ENCODE results near the gene SFPQ.

Gene SFPQ

DNA sequence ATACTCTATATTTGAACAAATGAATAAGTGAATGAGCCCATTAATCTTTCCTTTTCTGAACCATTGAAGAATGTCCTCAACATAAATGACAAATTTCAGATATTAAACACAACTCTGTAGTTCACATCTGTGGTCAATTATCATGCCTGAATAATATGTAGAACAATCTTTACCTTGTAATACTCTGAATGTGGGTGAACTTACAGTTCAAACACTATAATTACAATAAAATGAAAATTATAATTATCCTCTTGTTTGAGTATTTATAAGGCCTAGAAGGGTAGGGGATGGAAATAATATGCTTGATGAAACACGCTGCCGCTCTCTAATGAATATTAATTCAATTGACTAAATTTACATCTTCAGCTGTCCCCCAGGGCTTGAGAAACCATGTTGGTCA, 8.7 kb upstream of the SFPQ start:
- no peak overlapping the region for H3K4me3 Mint-ChIP-seq
- no peaks in the 10 kb centered on the region for H3K9me3 Mint-ChIP-seq
- H3K36me3 Mint-ChIP-seq: no peaks in the 10 kb centered on the region
- ATAC-seq (no peak), DNase-seq (ENCODE audit: low spot score in 2 of 2) (no peak)
- H3K4me1 Mint-ChIP-seq: peaks cover 5% of the 10 kb centered on the region
- peak overlapping the region; percentile 23 for H3K27ac Mint-ChIP-seq

DNA sequence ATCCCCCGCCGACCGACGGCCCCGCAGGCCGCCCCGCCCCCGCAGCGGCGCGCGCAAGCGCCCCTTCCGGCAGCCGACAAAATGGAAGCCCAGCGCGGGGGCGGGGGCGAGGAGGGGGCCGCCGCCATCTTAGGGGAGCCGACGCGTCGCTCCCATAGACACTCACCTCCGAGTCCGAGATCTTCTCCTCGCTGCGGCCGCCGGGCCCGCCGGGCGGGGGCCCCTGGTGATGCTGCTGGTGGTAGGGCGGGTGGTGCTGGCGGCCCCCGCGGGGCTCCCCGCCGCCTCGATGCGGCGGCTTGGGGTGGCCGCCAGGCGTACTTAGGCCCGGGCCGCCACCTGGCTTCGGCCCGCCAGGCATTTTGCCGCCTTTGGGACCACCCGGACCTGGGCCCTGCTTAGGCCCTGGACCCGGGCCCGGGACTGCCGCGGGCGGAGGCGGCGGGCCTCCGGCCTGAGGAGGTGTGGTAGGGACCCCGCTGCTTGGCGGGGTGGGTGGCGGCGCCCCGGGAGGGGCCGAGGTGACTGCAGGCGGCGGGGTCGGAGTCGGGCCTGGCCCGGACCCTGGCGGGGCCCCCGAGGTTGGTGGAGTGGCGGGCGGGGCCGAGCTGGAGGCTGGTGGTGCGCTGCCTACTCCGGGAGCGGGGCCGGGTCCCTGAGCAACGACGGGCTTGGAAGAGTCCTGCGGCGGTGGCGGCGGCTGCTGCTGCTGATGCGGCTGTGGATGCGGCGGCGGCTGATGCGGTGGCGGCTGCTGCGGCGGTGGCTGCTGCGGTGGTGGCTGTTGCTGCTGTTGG, 691 bp downstream of the SFPQ start:
- H3K9me3 Mint-ChIP-seq: no peaks in the 10 kb centered on the region
- peak overlapping the region; percentile 98 for H3K27ac Mint-ChIP-seq
- H3K4me1 Mint-ChIP-seq: peaks cover 43% of the 10 kb centered on the region
- peak; percentile 66 for ATAC-seq
- peak; percentile 92 for DNase-seq (ENCODE audit: low spot score in 2 of 2)
- peak overlapping the region; percentile 85 for H3K4me3 Mint-ChIP-seq
- H3K36me3 Mint-ChIP-seq: peaks cover 62% of the 10 kb centered on the region

DNA sequence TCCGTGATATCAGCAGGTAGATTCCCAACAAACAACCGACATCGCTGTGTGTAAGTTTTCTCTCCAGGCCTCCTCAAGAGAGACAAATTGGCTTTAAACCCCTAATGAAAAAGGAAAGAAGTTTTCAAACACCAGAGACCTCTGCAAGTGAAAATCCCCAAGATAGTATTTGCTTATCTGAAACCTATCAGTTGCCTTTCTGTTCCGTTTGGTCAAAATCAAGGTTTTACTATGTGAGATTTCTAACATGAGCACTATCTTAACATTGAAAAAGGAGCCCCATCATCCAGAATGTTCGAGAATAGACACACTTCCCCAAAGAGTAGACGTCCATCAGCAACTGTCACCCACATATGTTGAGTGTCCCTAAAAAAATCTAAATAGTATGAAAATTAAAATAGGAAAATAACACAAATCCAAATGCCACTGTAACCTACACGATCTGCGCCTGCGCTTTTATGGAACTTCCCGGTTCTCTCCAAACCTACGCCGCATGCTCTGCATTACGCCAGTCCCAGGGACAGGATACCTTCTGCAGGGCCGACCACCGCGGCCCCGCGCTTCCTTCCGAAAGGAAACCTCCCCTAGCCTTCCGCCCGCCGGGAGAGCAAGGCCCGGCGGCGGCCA, 1.4 kb downstream of the SFPQ start:
- H3K27ac Mint-ChIP-seq: peak overlapping the region; percentile 98
- peaks cover 69% of the 10 kb centered on the region for H3K36me3 Mint-ChIP-seq
- peak overlapping the region; percentile 85 for H3K4me3 Mint-ChIP-seq
- DNase-seq (ENCODE audit: low spot score in 2 of 2) (no peak), ATAC-seq (no peak)
- no peaks in the 10 kb centered on the region for H3K9me3 Mint-ChIP-seq
- H3K4me1 Mint-ChIP-seq: peaks cover 50% of the 10 kb centered on the region

DNA sequence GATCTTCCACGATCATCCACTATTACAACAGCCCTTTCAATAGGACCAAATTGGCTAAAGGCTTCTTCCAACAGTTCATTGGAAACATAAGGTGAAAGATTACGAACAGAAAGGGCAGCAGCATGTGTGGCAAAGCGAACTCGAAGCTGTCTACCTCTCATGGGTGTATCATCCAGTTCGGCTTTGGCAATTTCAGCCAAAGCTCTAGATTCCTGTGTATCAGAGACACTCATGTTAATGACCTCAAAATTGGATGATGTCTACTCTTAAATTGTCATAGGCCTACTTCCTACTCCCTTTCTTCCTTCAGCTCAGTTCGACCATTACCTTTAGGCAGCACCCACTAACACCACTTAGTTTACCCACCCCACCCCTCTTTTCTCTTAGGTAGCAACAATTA, 2.2 kb downstream of the SFPQ start:
- no peak for ATAC-seq
- Mint-ChIP-seq H3K4me3 (peak overlapping the region; percentile 85), H3K4me1 (peaks cover 58% of the 10 kb centered on the region), H3K27ac (peak overlapping the region; percentile 98), H3K36me3 (peaks cover 77% of the 10 kb centered on the region), H3K9me3 (no peaks in the 10 kb centered on the region)
- DNase-seq (ENCODE audit: low spot score in 2 of 2): no peak

DNA sequence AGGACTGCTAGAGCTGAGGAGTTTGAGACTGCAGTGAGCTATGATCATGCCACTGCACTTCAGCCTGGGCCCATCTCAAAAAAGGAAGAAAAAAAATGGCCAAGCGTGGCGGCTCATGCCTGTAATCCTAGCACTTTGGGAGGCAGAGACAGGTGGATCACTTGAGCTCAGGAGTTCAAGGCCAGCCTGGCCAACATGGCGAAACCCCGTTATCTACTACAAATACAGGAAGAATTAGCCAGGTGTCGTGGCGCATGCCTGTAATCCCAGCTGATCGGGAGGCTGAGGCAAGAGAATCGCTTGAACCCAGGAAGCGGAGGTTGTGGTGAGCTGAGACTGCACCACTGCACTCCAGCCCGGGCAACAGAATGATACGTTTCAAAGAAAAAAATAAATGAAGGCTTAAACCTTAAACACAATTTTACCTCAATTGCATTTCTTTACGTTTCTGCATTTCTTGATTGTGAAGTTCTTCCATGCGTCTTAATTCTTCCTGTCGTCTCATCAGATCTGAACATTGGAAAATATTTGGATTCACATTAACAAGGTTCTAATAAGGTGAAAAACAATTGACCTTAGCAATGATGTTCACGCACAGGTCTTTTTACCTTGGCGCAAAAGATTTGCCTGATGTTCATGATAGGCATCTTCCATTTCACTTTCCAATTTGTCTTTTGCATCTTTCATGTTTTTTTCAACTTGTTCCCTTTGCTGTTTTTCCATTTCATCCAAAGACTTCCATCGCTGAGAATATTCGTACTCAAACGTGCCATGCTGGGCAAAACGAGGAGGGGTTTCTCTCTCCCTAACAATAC, 4.2 kb downstream of the SFPQ start:
- H3K36me3 Mint-ChIP-seq: peaks cover 97% of the 10 kb centered on the region

DNA sequence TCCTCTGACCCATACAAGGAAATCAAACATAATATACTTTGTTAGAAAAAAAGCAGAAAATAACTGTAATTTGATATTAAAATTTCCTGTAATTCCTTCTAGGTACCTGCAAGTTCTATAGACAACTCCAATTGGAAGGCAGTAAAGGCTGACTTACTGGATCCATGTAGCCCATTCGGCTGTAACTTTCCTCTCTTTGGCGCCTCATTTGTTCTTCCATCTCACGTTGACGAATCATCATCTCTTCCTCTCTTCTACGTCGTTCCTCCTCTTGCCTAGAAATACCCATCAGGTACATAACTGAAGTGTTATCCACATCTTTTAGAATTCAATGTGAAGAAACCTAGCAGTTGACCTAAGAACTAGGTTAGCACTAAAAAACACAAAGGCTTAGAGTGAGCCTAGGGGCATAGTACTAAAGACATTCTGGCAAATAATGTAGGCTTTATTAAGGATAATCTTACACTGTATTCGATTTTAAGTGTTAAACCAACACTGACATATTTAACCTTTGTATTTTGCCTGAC, 5.1 kb downstream of the SFPQ start:
- DNase-seq (ENCODE audit: low spot score in 2 of 2) (no peak), ATAC-seq (no peak)
- Mint-ChIP-seq H3K4me3 (peak overlapping the region; percentile 85), H3K36me3 (peaks cover 100% of the 10 kb centered on the region), H3K9me3 (no peaks in the 10 kb centered on the region), H3K4me1 (peaks cover 85% of the 10 kb centered on the region), H3K27ac (peak overlapping the region; percentile 98)

More for the DNA sequence above, 4.2 kb downstream of the SFPQ start:
- ATAC-seq: no peak
- Mint-ChIP-seq H3K9me3 (no peaks in the 10 kb centered on the region), H3K4me1 (peaks cover 76% of the 10 kb centered on the region), H3K27ac (peak overlapping the region; percentile 98), H3K4me3 (peak overlapping the region; percentile 85)
- DNase-seq (ENCODE audit: low spot score in 2 of 2): no peak

DNA sequence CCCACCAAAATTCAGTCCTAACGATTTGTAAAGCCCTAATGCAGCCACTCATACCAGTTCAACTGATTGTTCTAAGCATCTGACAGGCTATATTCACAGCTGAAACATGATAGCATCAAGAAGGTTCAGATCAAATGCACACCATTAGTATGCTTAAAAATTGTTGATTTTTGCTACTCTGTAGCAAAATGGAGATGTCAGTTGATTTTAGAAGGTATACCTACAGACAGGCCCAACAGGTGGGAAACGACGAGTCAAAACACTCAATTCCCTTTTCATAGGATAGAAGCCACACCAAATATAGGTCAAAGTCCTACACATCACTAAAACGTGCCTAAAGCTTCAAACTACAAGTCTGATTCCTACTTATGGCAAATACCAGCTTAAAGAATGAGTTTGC, 6.7 kb downstream of the SFPQ start:
- Mint-ChIP-seq H3K27ac (peak overlapping the region; percentile 98), H3K4me1 (peaks cover 96% of the 10 kb centered on the region), H3K4me3 (peak overlapping the region; percentile 3), H3K36me3 (peaks cover 100% of the 10 kb centered on the region), H3K9me3 (no peaks in the 10 kb centered on the region)
- ATAC-seq (no peak), DNase-seq (ENCODE audit: low spot score in 2 of 2) (no peak)

DNA sequence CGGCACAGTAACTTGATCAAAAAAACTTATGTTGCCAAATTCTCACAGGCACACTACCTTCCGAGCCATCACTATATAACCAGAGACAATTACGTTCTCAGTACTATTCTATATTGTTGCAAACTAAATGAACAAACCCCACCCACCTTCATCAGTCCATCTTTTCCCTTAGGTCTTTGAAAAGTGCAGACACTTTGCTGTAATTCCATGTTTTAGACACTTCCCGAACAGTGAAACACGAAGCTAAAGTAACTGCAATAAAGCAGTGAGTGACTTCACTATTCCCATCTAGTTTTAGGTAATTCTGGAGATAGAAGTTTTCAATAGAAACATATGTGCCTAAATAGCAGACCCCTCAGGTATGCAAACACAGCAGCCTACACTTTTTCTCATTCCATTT, 7.7 kb downstream of the SFPQ start:
- Mint-ChIP-seq H3K4me3 (peak overlapping the region; percentile 21), H3K9me3 (no peaks in the 10 kb centered on the region), H3K27ac (peak overlapping the region; percentile 98), H3K4me1 (peaks cover 97% of the 10 kb centered on the region), H3K36me3 (peaks cover 100% of the 10 kb centered on the region)
- no peak for ATAC-seq
- DNase-seq (ENCODE audit: low spot score in 2 of 2): no peak

DNA sequence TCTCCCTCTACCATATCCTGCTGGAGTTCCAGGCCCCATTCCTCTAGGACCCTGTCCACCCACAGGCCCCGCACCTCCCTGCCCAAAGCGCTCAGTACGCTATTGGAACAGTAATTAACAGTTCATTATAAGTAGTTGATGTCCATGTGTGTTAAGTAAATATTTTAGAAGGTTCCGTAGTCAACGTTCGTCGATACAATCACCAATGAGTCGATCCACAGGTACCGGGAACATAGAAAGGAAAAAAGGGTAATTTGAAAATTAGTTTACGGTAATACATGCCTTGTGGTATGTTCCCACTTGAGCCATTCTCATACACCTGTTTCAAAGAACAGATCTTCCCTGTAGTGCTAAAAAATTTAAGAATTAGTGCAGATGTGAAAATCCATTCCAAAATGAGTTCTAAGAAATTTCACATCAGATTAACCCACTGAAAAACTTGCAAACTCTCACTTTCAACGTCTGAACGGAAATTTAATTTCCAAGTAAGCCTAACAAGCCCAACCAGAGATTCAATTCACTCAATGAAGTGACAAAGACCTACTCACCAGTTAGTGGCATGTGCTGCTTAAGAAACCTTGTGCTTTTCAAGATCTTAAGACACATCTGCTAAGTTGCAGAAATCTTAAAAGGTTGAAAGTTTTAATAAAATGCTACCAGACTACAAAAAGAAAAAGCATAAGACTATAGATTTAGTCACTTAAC, 8.3 kb downstream of the SFPQ start:
- no peaks in the 10 kb centered on the region for H3K9me3 Mint-ChIP-seq
- H3K4me3 Mint-ChIP-seq: peak overlapping the region; percentile 21
- no peak for ATAC-seq
- H3K4me1 Mint-ChIP-seq: peaks cover 98% of the 10 kb centered on the region
- DNase-seq (ENCODE audit: low spot score in 2 of 2): no peak
- peaks cover 100% of the 10 kb centered on the region for H3K36me3 Mint-ChIP-seq
- peak overlapping the region; percentile 98 for H3K27ac Mint-ChIP-seq

DNA sequence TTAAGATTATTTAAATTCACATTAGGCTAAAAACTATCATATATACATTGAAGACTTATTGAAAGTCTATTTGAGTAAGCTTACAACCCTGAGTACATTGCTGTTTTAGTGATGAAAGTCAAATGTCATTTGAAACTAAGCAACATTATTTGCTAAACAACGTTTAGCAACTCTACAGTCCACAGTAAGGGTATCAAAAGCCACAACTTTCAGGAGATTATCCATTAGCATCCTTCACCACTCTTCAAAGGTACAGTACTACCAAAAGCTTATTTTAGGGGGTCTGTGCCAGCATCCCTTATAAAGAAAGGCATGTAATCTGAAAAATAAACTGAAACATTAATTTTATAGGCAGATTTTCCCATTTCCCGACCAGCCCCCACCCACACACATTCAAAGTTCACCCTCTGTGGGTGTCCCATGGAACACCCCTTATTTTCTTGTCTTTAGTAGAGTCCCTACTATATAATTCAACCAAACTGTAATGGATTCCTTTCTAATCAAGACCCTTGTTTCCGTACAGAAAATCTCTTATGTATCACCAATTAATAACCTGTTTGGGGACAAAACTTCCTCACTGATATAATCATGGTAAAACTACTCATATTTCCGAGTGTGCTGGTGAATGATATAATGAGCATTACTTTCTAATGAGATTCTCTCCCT, 11.0 kb downstream of the SFPQ start:
- H3K36me3 Mint-ChIP-seq: peaks cover 100% of the 10 kb centered on the region
- no peak for DNase-seq (ENCODE audit: low spot score in 2 of 2)
- no peaks in the 10 kb centered on the region for H3K9me3 Mint-ChIP-seq
- H3K27ac Mint-ChIP-seq: peak overlapping the region; percentile 85
- ATAC-seq: no peak
- peaks cover 81% of the 10 kb centered on the region for H3K4me1 Mint-ChIP-seq
- H3K4me3 Mint-ChIP-seq: no peak overlapping the region

DNA sequence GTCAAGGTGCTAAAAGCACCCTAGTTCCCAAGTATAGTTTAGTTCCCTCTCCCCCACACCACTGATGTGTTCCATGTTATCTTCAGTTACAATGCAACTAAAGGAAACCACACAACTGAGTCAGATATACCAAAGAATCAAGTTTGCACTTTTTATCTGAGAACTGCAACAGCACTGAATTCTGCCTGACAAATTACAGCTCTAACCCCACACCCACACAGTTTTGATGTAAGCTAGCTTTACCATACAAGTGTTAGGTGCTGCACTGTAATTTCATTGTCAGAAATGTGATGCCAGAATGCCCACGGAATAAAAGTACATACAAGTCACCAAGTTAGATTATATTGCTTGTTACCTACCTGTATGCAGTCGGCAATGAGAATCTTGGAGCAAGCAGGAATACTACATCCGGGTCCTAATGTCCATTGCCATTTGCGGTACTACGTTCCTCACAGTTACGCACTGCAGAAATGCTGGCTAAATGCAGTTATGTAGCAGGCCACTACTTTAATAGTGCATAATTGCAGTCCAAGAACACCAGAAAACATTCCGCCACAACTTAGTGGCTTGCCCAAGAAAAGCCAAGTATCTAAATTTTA, 12.1 kb downstream of the SFPQ start:
- peak overlapping the region; percentile 39 for H3K4me3 Mint-ChIP-seq
- H3K36me3 Mint-ChIP-seq: peaks cover 100% of the 10 kb centered on the region
- no peak for DNase-seq (ENCODE audit: low spot score in 2 of 2)
- peak; percentile 93 for ATAC-seq
- peaks cover 71% of the 10 kb centered on the region for H3K4me1 Mint-ChIP-seq
- H3K27ac Mint-ChIP-seq: peak overlapping the region; percentile 57
- H3K9me3 Mint-ChIP-seq: no peaks in the 10 kb centered on the region

DNA sequence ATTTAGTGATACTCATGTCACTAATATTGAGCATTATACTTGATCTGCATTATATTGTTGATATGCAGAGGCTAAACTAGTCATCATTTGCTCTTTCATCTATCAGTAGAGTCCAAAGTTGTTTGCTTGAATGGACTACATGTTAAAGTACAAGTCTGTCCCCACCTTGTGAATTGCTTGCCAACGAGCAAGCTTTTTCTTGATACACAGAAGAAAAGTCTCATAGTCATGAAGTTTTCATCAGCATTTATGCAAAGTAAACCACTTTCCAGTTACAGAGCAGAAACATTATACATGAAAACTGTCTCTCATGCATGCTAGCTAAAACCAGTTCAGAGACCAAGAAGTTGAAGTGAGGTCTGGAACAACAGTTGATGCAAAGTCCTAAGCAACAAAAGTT, 13.0 kb downstream of the SFPQ start:
- no peaks in the 10 kb centered on the region for H3K9me3 Mint-ChIP-seq
- H3K36me3 Mint-ChIP-seq: peaks cover 100% of the 10 kb centered on the region
- H3K4me3 Mint-ChIP-seq: peak overlapping the region; percentile 39
- H3K27ac Mint-ChIP-seq: peak overlapping the region; percentile 57
- DNase-seq (ENCODE audit: low spot score in 2 of 2) (no peak), ATAC-seq (no peak)
- peaks cover 63% of the 10 kb centered on the region for H3K4me1 Mint-ChIP-seq

DNA sequence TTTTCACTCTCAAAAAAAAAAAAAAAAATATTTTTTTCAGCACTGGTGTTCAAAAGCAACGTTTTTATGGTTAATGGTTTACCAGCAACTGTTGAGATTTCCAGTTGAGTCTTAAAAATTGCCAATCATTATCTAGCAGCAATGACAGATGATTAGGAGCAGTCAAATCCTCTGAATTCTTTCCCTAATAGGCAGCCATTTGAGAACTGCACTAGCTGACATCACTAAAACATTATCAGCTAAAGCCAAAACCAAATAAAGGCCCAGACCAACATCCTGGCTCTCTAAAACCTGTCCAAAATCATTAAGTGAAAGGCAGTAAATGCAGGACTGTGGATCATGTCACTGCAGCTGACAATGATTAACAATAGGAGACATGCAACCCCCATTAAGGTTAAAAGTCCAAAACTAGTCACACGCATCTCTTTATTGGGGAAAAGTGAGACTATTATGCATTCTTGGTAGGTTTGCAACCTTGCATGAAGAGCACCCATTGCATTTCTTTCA, 14.0 kb downstream of the SFPQ start:
- peaks cover 53% of the 10 kb centered on the region for H3K4me1 Mint-ChIP-seq
- H3K9me3 Mint-ChIP-seq: no peaks in the 10 kb centered on the region
- no peak overlapping the region for H3K4me3 Mint-ChIP-seq
- peak overlapping the region; percentile 29 for H3K27ac Mint-ChIP-seq
- peaks cover 100% of the 10 kb centered on the region for H3K36me3 Mint-ChIP-seq
- ATAC-seq (no peak), DNase-seq (ENCODE audit: low spot score in 2 of 2) (no peak)

DNA sequence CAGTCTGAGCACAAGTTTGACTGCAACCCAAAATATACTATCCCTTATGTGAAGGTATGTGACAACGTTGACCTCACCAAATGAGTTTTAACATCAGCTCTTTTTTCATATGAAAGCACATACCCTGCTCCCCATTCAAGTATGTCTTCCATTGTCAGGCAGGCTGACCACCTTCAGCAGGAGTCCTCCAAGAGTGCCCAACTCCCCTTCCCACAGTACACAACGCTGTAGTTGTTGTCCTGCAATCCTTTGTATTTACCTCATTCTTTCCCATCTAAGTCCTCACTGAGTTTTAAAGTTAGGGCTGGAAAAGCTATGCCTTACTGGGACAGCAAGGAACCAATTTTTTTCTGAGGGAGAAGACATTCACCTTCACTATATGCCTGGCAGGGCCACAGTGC, 14.7 kb downstream of the SFPQ start:
- Mint-ChIP-seq H3K4me3 (no peak overlapping the region), H3K9me3 (no peaks in the 10 kb centered on the region), H3K27ac (peak overlapping the region; percentile 29), H3K36me3 (peaks cover 95% of the 10 kb centered on the region), H3K4me1 (peaks cover 47% of the 10 kb centered on the region)
- DNase-seq (ENCODE audit: low spot score in 2 of 2): no peak
- ATAC-seq: no peak

Data from stimulated activated effector memory CD8-positive, alpha-beta T cell treated with anti-CD3 and anti-CD28 coated beads, Interleukin-12 subunit alpha, Interleukin-12 subunit beta, amount 100 ng/mL, for 72 hours (primary cell).